Activated T-helper 1 cell treated with anti-CD3 and anti-CD28 coated beads, Interleukin-12 subunit alpha, Interleukin-12 subunit beta, Interleukin-2, Interleukin-4 antibody, amounts not matched to agents 30 ng/mL and 10 ng/mL and 1 ng/mL, durations not matched to agents 14 hours and 24 hours and 36 hours (primary cell): ENCODE measurements around the gene NRBP1. TPM values are rescaled to one million over a fixed set of nuclear protein-coding genes. Genes with fewer than 3 reads are reported as not detected.

Experiments
- DNase-seq: peaks from one replicate; pipeline ENCODE4 v3.0.0; 2021; ENCODE audit warnings: low spot score
- H3K27ac Mint-ChIP-seq: one replicate; pipeline ENCODE4 v1.8.0; 2021; ENCODE audit warnings: mild to moderate bottlenecking, mixed read lengths
- H3K27me3 Mint-ChIP-seq: one replicate; pipeline ENCODE4 v1.8.0; 2022; ENCODE audit warnings: mild to moderate bottlenecking, moderate library complexity, mixed read lengths; ENCODE audit not compliant: insufficient read depth
- H3K36me3 Mint-ChIP-seq: one replicate; pipeline ENCODE4 v1.8.0; 2021; ENCODE audit warnings: low read depth, mixed read lengths
- H3K4me1 Mint-ChIP-seq: one replicate; pipeline ENCODE4 v1.8.0; 2021; ENCODE audit warnings: low read depth, mixed read lengths
- H3K4me3 Mint-ChIP-seq: one replicate; pipeline ENCODE4 v1.8.0; 2021; ENCODE audit warnings: mild to moderate bottlenecking, moderate library complexity, mixed read lengths
- H3K9me3 Mint-ChIP-seq: one replicate; pipeline ENCODE4 v1.8.0; 2021; ENCODE audit warnings: mixed read lengths
- intact Hi-C: fragments of 100-400 bp; cut with micrococcal nuclease; formaldehyde crosslinking; loops from one replicate; pipeline ENCODE4 v1.15.1; 2024
- total RNA-seq: library from RNA; stranded (reverse); gene quantifications from 2 replicates; pipeline ENCODE4 v1.2.3, GENCODE V29; 2022

NRBP1 gene
- total RNA-seq, result 99.7 and 106 TPM in 2 replicates

- intact Hi-C loops, result loop anchor here (1.0 to 5.0 kb wide), 10 partner anchors 19 to 356 kb away; partner anchors contain the start of genes CCDC121, EIF2B4, GPN1 and GTF3C2
- Mint-ChIP-seq H3K4me3 (peak within 1 kb of the TSS; percentile 97), H3K27ac (peak within 1 kb of the TSS; percentile 97), H3K36me3 (peaks cover 10% of the 10 kb centered on the region), H3K27me3 (no peaks in the 10 kb centered on the region), H3K9me3 (no peaks in the 10 kb centered on the region), H3K4me1 (peaks cover 37% of the 10 kb centered on the region)
- peak; percentile 93 for DNase-seq
These were observed at the start of gene NRBP1 for GRCh38 chr2:27428213-27428977. Gene NRBP1, plus strand, starts transcription at chr2:27428631. Its CDS starts 4,643 bp downstream, at chr2:27433274.

GRCh38 chr2:27378809-27379290 lies 49.6 kb upstream of the NRBP1 start:
- Mint-ChIP-seq H3K9me3 (no peaks in the 10 kb centered on the region), H3K27me3 (no peaks in the 10 kb centered on the region), H3K4me3 (peak overlapping the region; percentile 92), H3K4me1 (peaks cover 20% of the 10 kb centered on the region), H3K27ac (peak overlapping the region; percentile 91), H3K36me3 (peaks cover 48% of the 10 kb centered on the region)
- intact Hi-C loops, result no loop called here
- no peak for DNase-seq

GRCh38 chr2:27379383-27379835 lies 49.0 kb upstream of the NRBP1 start:
- intact Hi-C loops, result no loop called here
- H3K4me3 Mint-ChIP-seq, result peak overlapping the region; percentile 92
- peaks cover 20% of the 10 kb centered on the region for H3K4me1 Mint-ChIP-seq
- peaks cover 51% of the 10 kb centered on the region for H3K36me3 Mint-ChIP-seq
- no peak for DNase-seq
- no peaks in the 10 kb centered on the region for H3K9me3 Mint-ChIP-seq
- peak overlapping the region; percentile 91 for H3K27ac Mint-ChIP-seq
- no peaks in the 10 kb centered on the region for H3K27me3 Mint-ChIP-seq

GRCh38 chr2:27379836-27380625 lies 48.4 kb upstream of the NRBP1 start:
- Mint-ChIP-seq H3K36me3 (peaks cover 50% of the 10 kb centered on the region), H3K9me3 (no peaks in the 10 kb centered on the region), H3K27ac (peak overlapping the region; percentile 91), H3K4me3 (peak overlapping the region; percentile 92), H3K27me3 (no peaks in the 10 kb centered on the region), H3K4me1 (peaks cover 20% of the 10 kb centered on the region)
- intact Hi-C loops, result loop anchor here (1.0 kb wide), 4 partner anchors 10 to 109 kb away; partner anchors contain the start of genes EIF2B4, IFT172, NRBP1 and PPM1G
- DNase-seq, result peak; percentile 20

- Mint-ChIP-seq H3K4me1 (peaks cover 20% of the 10 kb centered on the region), H3K9me3 (no peaks in the 10 kb centered on the region), H3K27ac (peak within 1 kb of the TSS; percentile 96), H3K36me3 (peaks cover 52% of the 10 kb centered on the region), H3K27me3 (no peaks in the 10 kb centered on the region), H3K4me3 (peak within 1 kb of the TSS; percentile 92)
- peak; percentile 87 for DNase-seq
- intact Hi-C loops, result loop anchor here (1.0 kb wide), 4 partner anchors 11 to 108 kb away; partner anchors contain the start of genes EIF2B4, IFT172, NRBP1 and PPM1G
These were observed 47.5 kb upstream of the NRBP1 start, which contains the start of gene ZNF513 for GRCh38 chr2:27380626-27381545. Gene ZNF513, minus strand, starts transcription at chr2:27380734. Its CDS starts 208 bp downstream, at chr2:27380526.

GRCh38 chr2:27381577-27382181 lies 46.8 kb upstream of the NRBP1 start:
- intact Hi-C loops, result no loop called here
- no peak for DNase-seq
- Mint-ChIP-seq H3K36me3 (peaks cover 50% of the 10 kb centered on the region), H3K4me1 (peaks cover 20% of the 10 kb centered on the region), H3K4me3 (peak overlapping the region; percentile 92), H3K27ac (peak overlapping the region; percentile 96), H3K27me3 (no peaks in the 10 kb centered on the region), H3K9me3 (no peaks in the 10 kb centered on the region)

GRCh38 chr2:27390822-27391679 lies 37.4 kb upstream of the NRBP1 start:
- no peak for DNase-seq
- H3K4me3 Mint-ChIP-seq, result no peak overlapping the region
- H3K9me3 Mint-ChIP-seq, result no peaks in the 10 kb centered on the region
- peaks cover 17% of the 10 kb centered on the region for H3K36me3 Mint-ChIP-seq
- intact Hi-C loops, result no loop called here
- peak overlapping the region; percentile 62 for H3K27ac Mint-ChIP-seq
- peaks cover 26% of the 10 kb centered on the region for H3K4me1 Mint-ChIP-seq
- no peaks in the 10 kb centered on the region for H3K27me3 Mint-ChIP-seq

GRCh38 chr2:27393225-27393624 lies 35.2 kb upstream of the NRBP1 start:
- Mint-ChIP-seq H3K27me3 (no peaks in the 10 kb centered on the region), H3K27ac (no peak overlapping the region), H3K4me1 (peaks cover 36% of the 10 kb centered on the region), H3K36me3 (peaks cover 15% of the 10 kb centered on the region), H3K9me3 (no peaks in the 10 kb centered on the region), H3K4me3 (no peak overlapping the region)
- intact Hi-C loops, result no loop called here
- DNase-seq, result no peak

- Mint-ChIP-seq H3K27me3 (no peaks in the 10 kb centered on the region), H3K4me1 (peaks cover 35% of the 10 kb centered on the region), H3K36me3 (peaks cover 14% of the 10 kb centered on the region), H3K9me3 (no peaks in the 10 kb centered on the region), H3K27ac (no peak overlapping the region), H3K4me3 (no peak overlapping the region)
- intact Hi-C loops, result no loop called here
- no peak for DNase-seq
These were observed 29.5 kb upstream of the NRBP1 start for GRCh38 chr2:27398962-27399361.

- H3K36me3 Mint-ChIP-seq, result peaks cover 14% of the 10 kb centered on the region
- peak overlapping the region; percentile 42 for H3K4me3 Mint-ChIP-seq
- H3K27ac Mint-ChIP-seq, result no peak overlapping the region
- H3K9me3 Mint-ChIP-seq, result no peaks in the 10 kb centered on the region
- no peaks in the 10 kb centered on the region for H3K27me3 Mint-ChIP-seq
- intact Hi-C loops, result loop anchor here (10.0 kb wide), 1 partner anchor 186 kb away; the partner anchor contains the start of genes ATRAID, CAD and SLC5A6
- no peak for DNase-seq
- peaks cover 35% of the 10 kb centered on the region for H3K4me1 Mint-ChIP-seq
These were observed 27.9 kb upstream of the NRBP1 start for GRCh38 chr2:27400348-27401135.
